Hindlimb muscle (tissue), 1 donor: ENCODE results near the gene GANC. TPM values are rescaled to one million over a fixed set of nuclear protein-coding genes. Genes with fewer than 3 reads are reported as not detected.

Source experiments
- DNase-seq: peaks from one replicate; pipeline ENCODE4 v3.0.0-alpha.2; 2013
- polyA plus RNA-seq: library from polyadenylated mRNA; unstranded; fragments of 120-200 nt; gene quantifications from one replicate; pipeline ENCODE4 v1.2.1, GENCODE V29; 2013; ENCODE audit not compliant: insufficient read length

The GANC gene
- polyA plus RNA-seq, 1 donor, result 17.0 TPM

DNA sequence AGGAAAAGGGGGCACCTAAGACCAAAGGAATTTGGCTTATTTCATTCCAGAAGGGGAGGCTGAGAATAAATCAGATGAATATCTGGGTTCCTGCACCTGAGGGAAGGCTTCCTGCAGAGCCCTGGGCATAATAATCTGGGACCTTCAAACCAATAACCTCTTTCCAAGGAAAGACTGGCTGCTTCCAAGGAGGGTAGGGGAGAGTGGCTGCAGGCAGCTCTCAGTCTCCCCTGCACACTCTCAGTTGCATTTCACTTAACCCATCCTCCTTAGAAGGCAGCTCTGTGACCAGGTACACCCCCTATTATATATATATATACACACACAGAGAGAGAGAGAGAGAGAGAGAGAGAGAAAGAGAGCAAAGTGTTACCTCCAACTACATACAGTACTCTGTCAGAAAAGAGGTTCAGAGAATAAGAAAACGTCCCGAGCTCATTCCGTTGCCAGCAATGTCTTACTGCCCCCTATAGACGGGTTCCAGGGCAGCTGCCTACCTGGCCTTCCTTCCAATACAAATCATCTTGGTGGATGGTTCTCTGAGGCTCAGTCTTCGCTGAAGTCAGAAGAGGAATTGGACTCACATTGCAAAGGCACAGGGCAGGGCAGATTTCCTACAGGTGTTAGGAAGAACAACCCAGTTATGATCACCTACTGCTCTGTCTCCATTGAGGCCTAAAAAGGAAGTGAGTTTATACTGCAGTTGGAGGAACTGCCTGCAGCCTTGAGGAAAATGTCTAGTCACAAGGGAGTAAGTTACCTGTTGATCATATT lies 112.4 kb downstream of the GANC start:
- DNase-seq, result no peak

GRCh38 chr15:42385980-42386700 lies 113.1 kb downstream of the GANC start:
- DNase-seq, result no peak

DNA sequence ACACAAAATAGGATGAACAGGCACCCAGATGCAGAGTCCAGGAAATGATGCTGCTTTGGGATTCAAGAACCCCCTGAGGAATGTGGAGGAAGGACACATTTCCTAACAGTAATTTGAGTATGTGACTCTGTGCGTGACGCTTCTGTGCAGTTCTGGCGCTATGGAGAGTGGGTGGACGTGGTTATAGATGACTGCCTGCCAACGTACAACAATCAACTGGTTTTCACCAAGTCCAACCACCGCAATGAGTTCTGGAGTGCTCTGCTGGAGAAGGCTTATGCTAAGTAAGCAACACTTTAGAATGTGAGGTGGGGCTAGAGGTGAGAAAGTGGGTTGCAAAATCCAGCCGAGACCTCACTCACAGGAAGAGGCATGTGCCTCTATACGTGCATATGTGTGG lies 114.6 kb downstream of the GANC start:
- no peak for DNase-seq

GRCh38 chr15:42392309-42393024 lies 119.5 kb downstream of the GANC start:
- DNase-seq, result no peak

GRCh38 chr15:42394106-42394505 lies 121.1 kb downstream of the GANC start:
- DNase-seq, result no peak

- DNase-seq, result no peak
Observed at GRCh38 chr15:42395838-42396237, 122.8 kb downstream of the GANC start.

DNA sequence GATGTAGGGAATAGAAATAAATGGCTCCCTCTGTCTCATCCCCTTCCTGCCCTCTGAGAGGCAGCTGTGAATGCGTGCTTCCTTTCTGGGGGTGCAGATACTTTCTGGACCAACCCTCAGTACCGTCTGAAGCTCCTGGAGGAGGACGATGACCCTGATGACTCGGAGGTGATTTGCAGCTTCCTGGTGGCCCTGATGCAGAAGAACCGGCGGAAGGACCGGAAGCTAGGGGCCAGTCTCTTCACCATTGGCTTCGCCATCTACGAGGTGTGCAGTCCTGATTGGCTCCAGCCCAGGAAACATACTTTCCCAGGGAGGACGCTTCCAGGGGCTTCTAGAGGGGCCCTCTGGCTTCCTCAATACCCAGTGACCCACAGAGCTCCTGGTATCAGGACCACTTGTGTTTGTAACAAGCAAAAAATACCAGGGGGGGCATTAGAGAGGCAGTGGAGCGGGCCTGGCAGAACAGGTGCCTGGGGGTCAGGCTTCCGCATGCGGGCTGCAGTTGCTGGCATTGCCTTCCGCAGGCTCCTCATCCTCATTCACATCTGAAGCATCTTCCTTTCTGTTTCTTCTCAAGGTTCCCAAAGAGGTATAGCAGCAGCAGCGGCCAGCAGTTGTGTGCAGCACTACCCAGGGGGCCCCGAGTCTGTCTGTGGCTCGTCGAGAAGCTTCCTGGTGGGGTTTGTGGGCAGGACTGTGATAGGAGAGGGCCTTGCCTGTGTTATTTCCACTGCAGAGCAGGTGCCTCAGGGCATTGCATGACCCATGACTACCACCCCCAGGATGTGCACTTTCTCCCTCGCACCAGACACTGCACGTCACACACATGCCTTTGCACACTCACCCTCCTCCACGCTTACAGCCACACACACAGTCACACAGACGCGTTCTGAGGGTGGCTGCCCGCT lies 128.8 kb downstream of the GANC start:
- no peak for DNase-seq

DNA sequence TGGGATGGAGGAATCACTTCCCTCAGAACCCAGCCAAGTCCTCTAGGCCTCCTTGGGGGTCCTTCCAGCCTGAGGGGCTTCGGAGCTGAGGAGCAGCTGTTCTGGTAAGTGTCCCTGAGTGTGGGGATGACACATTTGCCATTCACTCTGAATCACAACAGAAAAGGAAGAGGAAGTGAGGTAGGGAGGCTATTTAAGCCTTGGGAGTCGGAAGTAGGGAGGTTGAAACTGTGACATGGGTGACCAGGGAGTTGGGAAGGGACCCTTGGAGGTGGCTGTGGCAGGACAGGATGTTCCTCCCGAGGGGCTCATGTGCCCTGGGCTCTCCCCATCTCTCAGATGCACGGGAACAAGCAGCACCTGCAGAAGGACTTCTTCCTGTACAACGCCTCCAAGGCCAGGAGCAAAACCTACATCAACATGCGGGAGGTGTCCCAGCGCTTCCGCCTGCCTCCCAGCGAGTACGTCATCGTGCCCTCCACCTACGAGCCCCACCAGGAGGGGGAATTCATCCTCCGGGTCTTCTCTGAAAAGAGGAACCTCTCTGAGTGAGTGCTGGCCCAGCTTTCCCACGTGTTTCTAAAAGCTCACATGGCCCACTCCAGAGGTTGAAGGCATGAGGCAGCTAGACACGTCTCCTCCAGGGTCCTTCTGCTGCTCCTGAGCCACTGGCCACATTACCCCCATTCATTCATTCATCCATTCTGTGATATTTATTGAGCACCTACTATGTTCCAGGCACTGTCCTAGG lies 129.6 kb downstream of the GANC start:
- DNase-seq, result no peak

- DNase-seq, result no peak
Observed at GRCh38 chr15:42403389-42403788, 130.4 kb downstream of the GANC start.

- no peak for DNase-seq
Observed at GRCh38 chr15:42404461-42405235, 131.6 kb downstream of the GANC start.

DNA sequence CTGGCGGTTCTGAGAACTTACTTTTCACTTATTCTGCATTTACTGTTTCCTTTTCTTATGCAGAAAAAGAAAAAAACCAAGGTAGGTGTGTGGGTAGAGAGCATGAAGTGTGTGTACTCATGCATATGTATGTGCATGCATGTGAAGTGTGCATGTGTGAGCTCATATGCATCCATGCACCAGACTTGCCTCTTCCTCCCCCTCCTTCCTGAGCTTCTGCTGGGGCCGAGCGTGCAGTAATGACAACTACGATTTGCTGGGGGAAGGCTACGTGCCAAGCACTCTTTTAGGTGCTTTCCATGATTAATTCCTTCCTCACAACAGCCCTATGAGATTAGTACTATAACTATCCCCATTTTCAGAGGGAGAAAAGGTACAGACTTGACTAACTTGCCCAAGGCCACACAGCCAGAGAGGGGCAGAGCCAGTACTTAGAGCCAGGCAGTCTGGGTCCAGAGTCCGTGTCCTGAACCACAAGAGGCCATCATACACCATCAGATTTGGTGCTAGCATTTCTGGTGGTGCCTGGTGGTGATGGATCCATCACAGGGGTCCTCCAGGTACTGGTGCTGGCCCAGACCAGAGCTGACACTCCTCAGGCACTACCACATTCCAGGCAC lies 133.0 kb downstream of the GANC start:
- no peak for DNase-seq

Other genes starting within 250 kb of the GANC start
- gene PLA2G4D, start 178.6 kb upstream of the GANC start, polyA plus RNA-seq, result 0.08 TPM
- 0.35 TPM for gene PLA2G4F, start 116.6 kb upstream of the GANC start, polyA plus RNA-seq
- 46.0 TPM for gene VPS39, start 64.9 kb upstream of the GANC start, polyA plus RNA-seq
- gene TMEM87A, start 232 bp downstream of the GANC start, polyA plus RNA-seq, result 42.3 TPM
- gene CAPN3, start 86.3 kb downstream of the GANC start, polyA plus RNA-seq, result 544 TPM
- gene ZNF106, start 217.9 kb downstream of the GANC start, polyA plus RNA-seq, result 308 TPM
- gene SNAP23, start 222.4 kb downstream of the GANC start, polyA plus RNA-seq, result 55.9 TPM